Fibroblast of villous mesenchyme (primary cell): ENCODE measurements around the gene SHISAL1. TPM values are rescaled to one million over a fixed set of nuclear protein-coding genes. Genes with fewer than 3 reads are reported as not detected.

Source experiments
- DNase-seq: peaks from one replicate; pipeline ENCODE4 v3.0.0-alpha.2; 2010; ENCODE audit warnings: low read depth
- H3K4me3 ChIP-seq: 2 replicates; pipeline ENCODE4 v1.5.1; 2011; ENCODE audit warnings: low read depth, mild to moderate bottlenecking, low read length
- total RNA-seq: library from RNA; depleted of rRNA; stranded (reverse); fragments of >200 nt; gene quantifications from 2 replicates; pipeline ENCODE4 v1.2.3, GENCODE V29; 2012
- TF ChIP-seq, protein P1 (sequence below): IDR thresholded peaks from 2 replicates; pipeline ENCODE4 v1.5.1; 2012; ENCODE audit warnings: low read depth, mild to moderate bottlenecking, low read length; ENCODE audit not compliant: insufficient read depth

Gene SHISAL1
- total RNA-seq, 1 donor, result 3.0 TPM

DNA sequence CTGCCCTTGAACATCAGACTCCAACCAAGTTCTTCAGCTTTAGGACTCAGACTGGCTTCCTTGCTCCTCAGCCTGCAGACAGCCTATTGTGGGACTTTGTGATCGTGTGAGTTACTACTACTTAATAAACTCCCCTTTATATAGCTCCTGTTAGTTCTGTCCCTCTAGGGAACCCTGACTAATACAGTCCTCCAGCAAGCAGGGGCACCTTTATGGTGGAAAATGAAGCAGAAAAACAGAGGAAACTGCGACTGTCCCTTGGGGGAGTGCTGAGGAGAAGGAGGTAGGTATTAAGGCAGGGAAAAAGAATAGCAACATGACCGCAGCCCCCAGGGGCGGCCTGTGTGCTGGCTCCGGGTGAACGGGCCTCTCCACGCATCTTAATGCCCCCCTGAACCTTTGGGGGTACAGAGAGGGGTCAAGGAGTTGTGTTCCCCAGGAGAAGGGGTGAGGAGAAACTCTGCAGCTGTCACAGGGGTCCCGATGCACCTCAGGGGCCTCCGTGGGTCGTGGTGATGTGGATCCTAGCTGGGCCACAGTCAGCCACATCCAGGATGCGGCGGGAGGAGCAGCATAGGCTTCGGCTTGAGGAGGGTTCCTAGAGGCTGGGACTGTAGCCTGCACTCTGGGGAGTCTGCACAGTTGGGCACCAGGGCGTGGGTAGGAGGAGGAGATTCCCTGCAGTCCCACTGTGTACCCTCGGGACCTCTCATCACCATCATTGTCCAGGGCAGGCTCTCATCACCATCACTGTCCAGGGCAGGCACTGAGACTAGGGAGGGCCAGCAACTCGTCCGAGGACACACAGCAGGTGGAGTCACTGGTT, 34.3 kb downstream of the SHISAL1 start:
- DNase-seq, result no peak
- TF ChIP-seq, protein P1, sequence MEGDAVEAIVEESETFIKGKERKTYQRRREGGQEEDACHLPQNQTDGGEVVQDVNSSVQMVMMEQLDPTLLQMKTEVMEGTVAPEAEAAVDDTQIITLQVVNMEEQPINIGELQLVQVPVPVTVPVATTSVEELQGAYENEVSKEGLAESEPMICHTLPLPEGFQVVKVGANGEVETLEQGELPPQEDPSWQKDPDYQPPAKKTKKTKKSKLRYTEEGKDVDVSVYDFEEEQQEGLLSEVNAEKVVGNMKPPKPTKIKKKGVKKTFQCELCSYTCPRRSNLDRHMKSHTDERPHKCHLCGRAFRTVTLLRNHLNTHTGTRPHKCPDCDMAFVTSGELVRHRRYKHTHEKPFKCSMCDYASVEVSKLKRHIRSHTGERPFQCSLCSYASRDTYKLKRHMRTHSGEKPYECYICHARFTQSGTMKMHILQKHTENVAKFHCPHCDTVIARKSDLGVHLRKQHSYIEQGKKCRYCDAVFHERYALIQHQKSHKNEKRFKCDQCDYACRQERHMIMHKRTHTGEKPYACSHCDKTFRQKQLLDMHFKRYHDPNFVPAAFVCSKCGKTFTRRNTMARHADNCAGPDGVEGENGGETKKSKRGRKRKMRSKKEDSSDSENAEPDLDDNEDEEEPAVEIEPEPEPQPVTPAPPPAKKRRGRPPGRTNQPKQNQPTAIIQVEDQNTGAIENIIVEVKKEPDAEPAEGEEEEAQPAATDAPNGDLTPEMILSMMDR, result no peak
- H3K4me3 ChIP-seq, result no peak overlapping the region

DNA sequence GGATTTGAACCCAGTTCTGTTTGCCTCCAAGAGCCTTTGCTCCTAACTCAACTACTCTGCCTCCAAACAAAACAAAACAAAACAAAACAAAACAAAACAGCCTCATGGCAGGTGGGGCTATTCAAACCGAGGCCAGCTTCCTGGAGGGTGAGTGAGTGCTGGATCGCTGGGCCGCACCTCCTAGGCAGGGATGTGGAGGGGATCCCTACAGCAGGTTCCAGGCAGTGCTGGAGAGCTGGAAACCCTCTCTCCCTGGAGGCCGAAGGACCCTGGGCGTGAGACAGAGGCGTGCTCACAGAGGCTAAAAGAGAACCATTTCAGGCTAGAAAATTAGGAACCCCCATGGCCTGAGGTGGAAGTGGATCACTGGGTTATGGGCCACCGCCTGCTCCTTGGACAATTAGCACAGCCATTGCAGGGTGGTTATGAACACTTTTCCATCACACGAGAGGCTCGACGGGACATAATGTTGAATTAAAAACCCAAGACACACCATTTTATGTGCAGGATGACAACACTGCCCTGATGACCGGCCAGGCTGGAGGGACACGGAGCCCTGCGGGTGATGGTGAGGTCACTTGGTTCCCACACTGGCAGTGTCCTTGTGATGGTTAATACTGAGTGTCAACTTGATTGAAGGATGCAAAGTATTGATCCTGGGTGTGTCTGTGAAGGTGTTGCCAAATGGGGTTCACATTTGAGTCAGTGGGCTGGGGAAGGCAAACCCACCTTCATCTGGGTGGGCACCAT, 35.2 kb downstream of the SHISAL1 start:
- DNase-seq, result no peak
- TF ChIP-seq, protein P1, result no peak
- no peak overlapping the region for H3K4me3 ChIP-seq

DNA sequence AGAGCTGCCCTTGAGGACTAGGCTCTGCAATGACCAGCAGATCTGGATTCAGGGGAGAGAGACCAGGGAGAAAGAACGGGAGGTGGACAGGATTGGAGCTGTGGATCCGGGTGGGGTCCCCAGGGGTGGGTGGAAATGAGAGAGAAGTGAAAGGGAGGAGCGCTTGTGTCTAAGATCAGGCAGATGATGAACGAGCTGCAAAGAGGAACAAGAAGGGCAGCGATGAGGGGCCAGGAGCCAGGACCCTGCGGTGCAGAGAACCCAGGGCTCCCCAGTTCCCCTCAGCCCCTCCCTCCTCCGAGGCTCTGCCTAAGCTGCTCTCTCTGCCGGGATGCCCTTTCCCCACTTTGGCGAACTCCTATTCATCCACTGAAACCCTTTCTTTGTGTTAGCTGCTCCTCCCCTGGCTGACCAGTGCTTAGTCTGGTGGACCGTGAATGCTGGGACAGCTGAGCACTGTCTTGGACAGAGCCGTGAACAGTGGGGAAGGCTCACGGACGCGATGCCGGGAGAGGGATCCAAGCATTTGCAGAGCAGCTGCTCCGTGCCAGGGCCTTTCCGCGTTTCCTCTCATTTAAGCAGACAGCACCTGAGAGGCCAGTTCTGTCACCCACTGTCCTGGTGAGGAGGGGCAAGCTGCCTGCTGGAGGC, 35.9 kb downstream of the SHISAL1 start:
- TF ChIP-seq, protein P1, result no peak
- H3K4me3 ChIP-seq, result no peak overlapping the region
- no peak for DNase-seq

DNA sequence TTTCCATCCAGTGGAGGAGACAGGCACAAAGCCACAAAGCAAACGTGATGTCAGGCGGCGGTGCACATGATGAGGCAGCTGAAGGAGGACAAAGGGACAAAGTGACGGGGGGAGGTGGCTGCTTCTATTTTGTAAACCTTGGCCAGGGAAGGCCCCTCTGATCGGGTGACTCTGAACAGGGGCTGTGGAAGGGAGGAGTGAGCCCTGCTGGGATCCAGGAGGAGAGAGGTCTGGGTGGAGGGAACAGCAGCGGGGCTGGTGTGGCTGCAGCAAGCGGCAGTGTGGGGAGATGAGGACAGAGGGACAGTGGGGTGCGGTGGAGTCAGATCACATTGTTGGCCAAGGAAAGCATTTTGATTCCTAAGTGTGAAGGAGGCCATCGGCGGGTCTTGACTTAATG, 36.7 kb downstream of the SHISAL1 start:
- DNase-seq, result no peak
- TF ChIP-seq, protein P1, result no peak
- H3K4me3 ChIP-seq, result no peak overlapping the region

DNA sequence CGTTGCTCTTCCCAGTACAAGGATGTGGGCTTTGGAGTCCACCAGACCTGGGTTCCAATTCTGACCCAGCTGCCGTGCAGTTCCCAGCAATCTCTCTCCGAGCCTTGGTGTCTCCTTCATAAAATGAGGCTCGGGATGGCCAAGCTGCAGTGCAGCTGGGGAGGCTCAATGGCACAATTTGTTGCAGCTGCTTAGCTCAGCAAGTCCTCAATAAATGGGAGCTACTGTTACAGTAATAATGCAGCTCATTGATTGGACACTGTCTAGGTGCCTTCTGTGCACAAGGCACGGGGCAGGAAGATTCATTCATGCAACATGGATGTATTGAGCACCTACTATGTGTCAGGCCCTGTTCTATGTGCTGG, 37.1 kb downstream of the SHISAL1 start:
- TF ChIP-seq, protein P1, result no peak
- H3K4me3 ChIP-seq, result no peak overlapping the region
- no peak for DNase-seq

DNA sequence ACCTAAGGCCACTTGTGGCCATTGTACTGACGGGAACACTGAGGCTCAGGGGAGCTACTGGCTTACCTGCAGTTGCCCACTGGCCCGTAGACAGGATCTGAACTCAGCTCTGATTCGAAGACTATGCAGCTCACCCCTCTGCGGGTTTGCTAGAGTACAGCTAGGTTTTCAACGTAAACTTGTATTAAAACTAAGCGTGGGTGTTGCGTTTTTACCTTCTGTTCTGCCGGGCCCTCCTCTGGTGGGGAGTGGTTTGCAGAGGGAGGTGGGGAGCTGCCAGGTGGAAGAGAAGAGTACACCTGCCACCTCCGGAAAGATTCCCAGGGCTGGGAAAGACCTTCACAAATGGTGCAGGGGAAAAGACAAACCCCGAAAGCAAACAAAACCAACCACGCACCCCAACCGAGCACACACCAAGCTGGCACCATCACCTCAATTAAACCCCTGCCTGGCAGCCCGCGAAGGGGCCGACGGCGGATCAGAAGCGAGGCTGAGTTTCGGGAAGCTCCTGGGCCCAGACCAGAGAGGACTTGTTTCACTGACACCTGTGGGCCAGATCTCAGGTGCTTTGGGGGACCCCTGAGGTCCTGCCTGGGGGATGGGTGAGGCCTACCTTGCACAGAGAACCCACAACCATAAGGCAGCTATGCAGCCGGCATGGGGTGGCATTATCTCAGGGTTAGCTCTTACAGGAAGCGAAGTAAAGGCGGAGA, 37.7 kb downstream of the SHISAL1 start:
- TF ChIP-seq, protein P1, result no peak
- no peak for DNase-seq
- no peak overlapping the region for H3K4me3 ChIP-seq
